Measurements from ENCODE around the gene HSPA4L.

- TF ChIP-seq POLR2A (IDR thresholded peaks at IDR 0.05; ENCODE audit: low read depth, low read length) (no peak), TAF1 (IDR thresholded peaks at IDR 0.05; ENCODE audit: low read depth, low read length) (no peak), SPI1 (IDR thresholded peaks at IDR 0.05; ENCODE audit: low read depth, low read length) (no peak)
Measured at GRCh38 chr4:127778102-127778501, 4.0 kb upstream of the HSPA4L start.
